Hypothalamus (tissue), 51 donors: ENCODE results near the gene SELENOF.
"Not testable (repeated sequence)": the region's sequence is repeated elsewhere in the genome, so short reads cannot be mapped to it uniquely, and the experiment has no call there.

Experiments used
- DNase-seq, 51 donors: peaks; one replicate each; lab custom pipeline; 2025; lab: John Stamatoyannopoulos, UW

The SELENOF gene

DNA sequence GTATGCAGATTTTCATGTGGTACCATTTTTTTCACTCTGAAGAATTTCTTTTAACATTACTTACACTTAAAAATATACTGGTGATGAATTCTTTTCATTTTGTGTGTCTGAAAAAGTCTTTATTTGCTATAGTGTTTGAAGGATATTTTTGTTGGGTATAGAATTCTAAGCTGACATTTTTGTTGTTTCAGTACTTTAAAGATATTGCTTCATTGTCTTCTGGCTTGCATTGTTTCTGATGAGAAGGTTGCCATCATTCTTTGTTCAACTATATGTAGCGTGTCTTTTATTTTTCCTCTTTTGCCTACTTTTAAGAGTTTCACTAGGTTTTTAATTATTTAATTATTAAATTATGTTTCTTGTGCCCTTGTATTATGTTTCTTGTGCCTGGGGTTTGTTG lies 8.5 kb upstream of the SELENOF start:
- DNase-seq: no peak

DNA sequence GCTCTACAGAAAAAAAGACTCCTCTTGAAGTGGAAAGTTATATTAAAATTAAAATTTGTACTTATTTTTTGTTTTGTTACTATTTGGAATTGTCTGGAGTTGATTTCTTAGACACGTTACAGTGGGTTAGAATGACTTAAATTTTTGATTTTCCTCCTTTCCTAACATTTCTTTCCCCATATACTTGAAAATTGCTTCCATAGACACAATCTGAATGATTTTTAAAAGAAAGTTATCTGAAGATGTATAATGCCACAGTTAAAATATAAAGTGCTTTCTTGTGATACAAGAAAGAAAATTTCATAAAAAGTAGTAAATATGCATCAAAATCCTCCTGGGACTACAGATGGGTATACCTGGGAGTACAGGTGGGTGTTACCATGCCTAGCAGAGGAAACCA lies 2.8 kb upstream of the SELENOF start:
- DNase-seq: no peak

DNA sequence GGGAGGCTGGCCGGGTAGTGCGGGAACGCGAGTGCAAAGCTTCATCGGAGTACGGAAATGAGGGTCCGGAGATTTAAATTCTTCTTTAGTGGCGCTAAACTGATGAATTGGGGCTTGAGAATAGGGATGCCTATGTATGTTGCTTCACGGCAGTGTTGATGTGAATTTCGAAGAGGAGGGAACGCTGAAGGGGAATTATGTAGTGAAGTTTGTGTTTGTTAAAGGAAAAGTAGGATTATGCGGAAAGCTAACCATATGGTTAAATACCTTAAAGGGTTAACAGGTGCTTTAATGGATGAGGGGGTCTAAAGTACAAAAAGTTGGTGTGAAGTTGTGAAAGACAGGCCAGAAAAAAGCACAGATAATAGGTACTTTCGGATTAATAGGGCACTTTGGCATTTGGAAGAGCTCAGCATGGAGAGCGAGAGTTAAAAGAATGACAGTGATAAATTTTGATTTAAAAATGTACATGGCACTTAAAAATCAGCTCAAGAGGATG lies 1.9 kb upstream of the SELENOF start:
- no peak for DNase-seq

GRCh38 chr1:86914998-86915736 lies 1.2 kb upstream of the SELENOF start:
- peak in 49 of 51 donors; percentile 4 to 80 (median 55) for DNase-seq

- peak in 6 of 51 donors; percentile 55 to 92 (median 76) for DNase-seq
These were observed 673 bp upstream of the SELENOF start, which contains the start of gene HS2ST1 for GRCh38 chr1:86914601-86914997. Gene HS2ST1, plus strand, starts transcription at chr1:86914635.

GRCh38 chr1:86913399-86913895 lies 479 bp downstream of the SELENOF start:
- DNase-seq: peak in 7 of 51 donors; percentile 1 to 36 (median 4)

- DNase-seq: no peak
These were observed 1.5 kb downstream of the SELENOF start for GRCh38 chr1:86912281-86912900.

DNA sequence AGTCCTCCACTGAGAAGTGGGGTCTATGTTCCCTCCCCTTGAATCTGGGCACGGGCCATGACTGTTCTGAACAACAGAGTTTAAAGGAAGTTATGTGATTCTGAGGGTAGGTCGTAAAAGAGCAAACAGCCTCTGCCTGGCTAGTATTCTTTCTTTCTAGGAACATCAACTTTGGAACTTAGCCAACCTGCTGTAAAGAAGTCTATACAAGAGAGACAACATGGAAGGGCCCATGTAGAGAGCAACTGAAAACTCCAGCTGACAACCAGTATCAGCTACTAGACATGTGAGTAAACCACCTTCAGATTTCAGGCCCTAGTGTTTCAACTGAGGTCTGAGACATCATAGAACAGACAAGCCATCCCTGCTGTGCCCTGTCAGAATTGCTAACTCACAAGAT lies 7.5 kb downstream of the SELENOF start:
- DNase-seq: no peak

- no peak for DNase-seq
These were observed 8.1 kb downstream of the SELENOF start for GRCh38 chr1:86905875-86906274.

- DNase-seq: not testable (repeated sequence)
These were observed 14.5 kb downstream of the SELENOF start for GRCh38 chr1:86899401-86899800.

- no peak for DNase-seq
These were observed 25.6 kb downstream of the SELENOF start for GRCh38 chr1:86888327-86888726.

- DNase-seq: no peak
These were observed 26.3 kb downstream of the SELENOF start for GRCh38 chr1:86887479-86888162.

GRCh38 chr1:86875722-86876121 lies 38.2 kb downstream of the SELENOF start:
- no peak for DNase-seq

DNA sequence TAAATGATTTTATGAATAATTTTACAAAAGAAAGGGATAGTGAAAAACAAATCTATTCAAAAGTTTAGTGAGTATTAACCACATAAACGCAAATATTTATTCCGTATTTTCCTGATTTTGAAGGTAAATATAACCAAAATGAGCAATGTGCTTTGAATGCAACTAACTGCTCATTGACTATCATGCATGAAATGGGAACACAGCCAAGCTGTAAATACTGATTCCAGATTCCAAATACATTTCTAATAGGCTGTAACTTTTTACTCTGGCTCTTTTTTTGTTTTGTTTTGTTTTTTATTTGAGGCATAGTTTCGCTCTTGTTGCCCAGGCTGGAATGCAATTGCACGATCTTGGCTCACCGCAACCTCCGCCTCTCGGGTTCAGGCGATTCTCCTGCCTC lies 41.8 kb downstream of the SELENOF start:
- no peak for DNase-seq

DNA sequence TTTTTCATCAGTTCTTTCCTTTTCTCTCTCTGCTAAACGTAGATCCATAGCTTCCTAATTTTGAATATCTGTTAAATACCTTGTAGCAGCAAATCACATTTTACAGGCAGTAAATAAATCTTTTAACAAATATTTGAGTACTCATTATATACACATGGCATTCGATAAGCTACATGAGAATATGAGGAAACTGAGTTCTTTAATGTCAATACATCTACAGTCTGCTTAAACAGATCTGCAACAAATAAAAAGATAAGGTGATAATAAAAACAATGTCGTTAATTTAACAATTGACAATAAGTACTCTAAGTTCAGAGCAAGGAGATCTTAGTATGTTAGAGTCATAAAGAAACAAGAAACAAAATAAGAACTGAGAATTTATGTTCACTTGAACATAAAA lies 42.9 kb downstream of the SELENOF start:
- no peak for DNase-seq

GRCh38 chr1:86868477-86868876 lies 45.4 kb downstream of the SELENOF start:
- no peak for DNase-seq

- not testable (repeated sequence) for DNase-seq
These were observed 46.6 kb downstream of the SELENOF start for GRCh38 chr1:86867278-86867677.

DNA sequence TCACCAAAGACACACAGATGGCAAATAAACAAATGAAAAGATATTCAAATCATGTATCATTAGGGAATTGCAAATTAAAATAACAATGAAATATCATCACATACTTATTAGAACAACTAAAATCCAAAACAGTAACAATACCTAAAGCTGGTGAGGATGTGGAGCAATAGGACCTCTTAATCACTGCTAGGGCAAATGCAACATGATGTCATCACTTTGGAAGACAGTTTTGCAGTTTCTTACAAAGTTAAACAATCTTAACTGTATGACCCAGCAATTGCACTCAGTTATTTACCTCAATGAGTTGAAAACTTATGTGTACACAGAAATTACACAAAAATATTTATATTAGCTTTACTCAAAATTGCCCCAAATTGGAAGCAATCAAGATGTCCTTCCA lies 47.3 kb downstream of the SELENOF start:
- no peak for DNase-seq

DNA sequence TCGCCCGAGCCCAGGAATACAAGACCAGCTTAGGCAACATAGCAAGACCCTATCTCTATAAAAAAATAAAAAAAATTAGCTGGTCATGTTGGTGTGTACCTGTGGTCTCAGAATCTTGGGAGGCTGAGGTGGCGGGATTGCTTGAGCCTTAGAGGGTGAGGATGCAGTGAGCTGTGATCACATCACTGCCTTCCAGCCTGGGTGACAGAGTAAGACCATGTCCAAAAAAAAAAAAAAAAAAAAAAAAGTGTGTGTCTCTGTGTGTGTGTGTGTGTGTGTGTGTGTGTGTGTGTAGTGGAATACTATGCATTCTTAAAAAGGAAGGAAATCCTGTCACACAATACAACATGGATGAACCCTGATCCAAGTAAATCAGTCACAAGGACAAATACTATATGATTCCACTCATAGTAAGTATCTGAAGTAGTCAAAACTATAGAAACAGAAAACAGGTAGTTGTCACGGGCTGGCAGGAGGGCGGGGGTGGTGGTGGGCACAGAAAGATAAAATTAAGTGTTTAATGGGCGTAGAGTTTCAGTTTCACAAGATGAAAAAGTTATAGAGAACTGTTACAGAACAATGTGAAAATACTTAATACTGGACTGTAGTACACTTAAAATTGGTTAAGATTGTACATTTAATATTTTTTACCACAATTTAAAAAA lies 47.8 kb downstream of the SELENOF start:
- DNase-seq: no peak

- no peak for DNase-seq
These were observed 51.0 kb downstream of the SELENOF start for GRCh38 chr1:86862920-86863319.

DNA sequence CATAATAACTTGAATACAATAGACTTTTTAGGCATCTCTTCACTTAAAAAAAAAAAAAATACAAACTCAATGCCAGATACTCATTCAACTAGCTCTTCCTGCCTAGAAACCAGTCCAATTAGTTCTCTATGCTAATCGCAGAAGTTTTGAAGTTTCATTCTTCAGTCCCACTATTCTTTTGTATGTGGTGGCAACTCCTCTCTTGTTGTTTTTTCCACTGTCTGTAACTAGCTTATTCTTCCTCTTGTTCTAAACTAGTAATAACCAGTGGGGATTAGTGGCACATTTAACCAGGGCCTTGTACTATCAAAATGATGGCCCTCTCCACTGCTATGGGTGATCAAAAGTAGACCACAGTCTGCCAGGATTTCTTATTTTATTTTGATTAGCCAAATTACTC lies 52.5 kb downstream of the SELENOF start:
- no peak for DNase-seq
